HG03354 (cell line): ENCODE data around the gene KRT79.
"Not testable (repeated sequence)": the region's sequence is repeated elsewhere in the genome, so short reads cannot be mapped to it uniquely, and the experiment has no call there.

ENCODE experiments used
- ATAC-seq: cut with Tn5 transposase; IDR thresholded peaks from one replicate; pipeline ENCODE4 v1.9.1; 2021; ENCODE audit warnings: mild to moderate bottlenecking; ENCODE audit not compliant: unreplicated experiment, poor library complexity, severe bottlenecking

The KRT79 gene

GRCh38 chr12:52862023-52862422, 27.9 kb upstream of the KRT79 start:
- ATAC-seq, result no peak

GRCh38 chr12:52861511-52861910, 27.4 kb upstream of the KRT79 start:
- ATAC-seq, result no peak

GRCh38 chr12:52860102-52860823, 26.2 kb upstream of the KRT79 start:
- ATAC-seq, result no peak

GRCh38 chr12:52857500-52857899, 23.4 kb upstream of the KRT79 start:
- no peak for ATAC-seq

GRCh38 chr12:52856787-52857186, 22.7 kb upstream of the KRT79 start:
- ATAC-seq, result no peak

- not testable (repeated sequence) for ATAC-seq
Observed at GRCh38 chr12:52856077-52856476, 22.0 kb upstream of the KRT79 start.

GRCh38 chr12:52851787-52852186, 17.7 kb upstream of the KRT79 start:
- no peak for ATAC-seq

GRCh38 chr12:52850681-52851080, 16.6 kb upstream of the KRT79 start:
- ATAC-seq, result no peak

- no peak for ATAC-seq
Observed at GRCh38 chr12:52849511-52849910, 15.4 kb upstream of the KRT79 start.

- no peak for ATAC-seq
Observed at GRCh38 chr12:52848661-52849255, 14.6 kb upstream of the KRT79 start, which contains the start of gene KRT78. KRT78 (minus strand) TSS chr12:52848994; CDS start chr12:52848930, 64 bp downstream.

GRCh38 chr12:52847335-52848102, 13.4 kb upstream of the KRT79 start:
- ATAC-seq, result no peak

GRCh38 chr12:52846356-52846970, 12.4 kb upstream of the KRT79 start:
- ATAC-seq, result no peak

GRCh38 chr12:52845946-52846345, 11.8 kb upstream of the KRT79 start:
- ATAC-seq, result no peak

- ATAC-seq, result no peak
Observed at GRCh38 chr12:52844386-52844785, 10.3 kb upstream of the KRT79 start.

GRCh38 chr12:52839436-52840105, 5.5 kb upstream of the KRT79 start:
- no peak for ATAC-seq

- no peak for ATAC-seq
Observed at GRCh38 chr12:52838609-52839435, 4.7 kb upstream of the KRT79 start.

- no peak for ATAC-seq
Observed at GRCh38 chr12:52837781-52838608, 3.9 kb upstream of the KRT79 start.

GRCh38 chr12:52837413-52837741, 3.3 kb upstream of the KRT79 start:
- no peak for ATAC-seq
